Liver (tissue), 9 donors: ENCODE measurements around the gene NR0B1. TPM values are rescaled to one million over a fixed set of nuclear protein-coding genes. Genes with fewer than 3 reads are reported as not detected.

Experiments used
- DNase-seq: peaks from one replicate; pipeline ENCODE4 v3.0.0-alpha.2; 2017; ENCODE audit warnings: low spot score
- H3K27ac ChIP-seq, 2 donors: one replicate each; pipeline ENCODE4 v1.7.0; 2013; ENCODE audit warnings: inconsistent platforms in 2 of 2, low read length in 2 of 2, control low read depth in 1 of 2, low read depth in 1 of 2, mild to moderate bottlenecking in 1 of 2
- H3K27me3 ChIP-seq, 4 donors: one replicate each; pipeline versions ENCODE4 v1.6.1 to v1.7.0; 2013; ENCODE audit warnings: low read length in 3 of 4, inconsistent platforms in 1 of 4, mild to moderate bottlenecking in 1 of 4, moderate library complexity in 1 of 4; ENCODE audit not compliant: control insufficient read depth in 4 of 4, insufficient read depth in 4 of 4
- H3K36me3 ChIP-seq, 4 donors: one replicate each; pipeline versions ENCODE4 v1.6.1 to v1.7.0; 2013; ENCODE audit warnings: low read length in 3 of 4, mild to moderate bottlenecking in 3 of 4, low read depth in 1 of 4, moderate library complexity in 1 of 4; ENCODE audit not compliant: control insufficient read depth in 4 of 4, insufficient read depth in 3 of 4
- H3K4me1 ChIP-seq, 4 donors: one replicate each; pipeline versions ENCODE4 v1.6.1 to v1.7.0; 2013; ENCODE audit warnings: low read length in 3 of 4, mild to moderate bottlenecking in 3 of 4, moderate library complexity in 1 of 4; ENCODE audit not compliant: control insufficient read depth in 4 of 4, insufficient read depth in 4 of 4
- H3K4me3 ChIP-seq, 3 donors: one replicate each; pipeline versions ENCODE4 v1.6.1 to v1.7.0; 2013; ENCODE audit warnings: low read length in 3 of 3, control low read depth in 1 of 3, low read depth in 1 of 3, mild to moderate bottlenecking in 1 of 3
- H3K9ac ChIP-seq, 2 donors: one replicate each; pipeline ENCODE4 v1.7.0; 2013; ENCODE audit warnings: low read length in 2 of 2, mild to moderate bottlenecking in 2 of 2, moderate library complexity in 2 of 2, control low read depth in 1 of 2, low read depth in 1 of 2
- H3K9me3 ChIP-seq, 4 donors: one replicate each; pipeline versions ENCODE4 v1.6.1 to v1.7.0; 2013; ENCODE audit warnings: low read length in 3 of 4; ENCODE audit not compliant: control insufficient read depth in 4 of 4
- EGR1 ChIP-seq, 2 donors: IDR thresholded peaks; 2 replicates each; pipeline ENCODE4 v1.6.1; 2016 to 2018; ENCODE audit warnings: antibody characterized with exemption in 2 of 2, low read depth in 2 of 2
- FOXA1 ChIP-seq: IDR thresholded peaks from 2 replicates; pipeline ENCODE4 v1.6.1; 2016; ENCODE audit warnings: antibody characterized with exemption
- FOXA2 ChIP-seq: IDR thresholded peaks from 2 replicates; pipeline ENCODE4 v1.6.1; 2016; ENCODE audit warnings: antibody characterized with exemption
- GABPA ChIP-seq, 2 donors: IDR thresholded peaks in 1 of 2; conservative IDR thresholded peaks in 1 of 2; 2 replicates each; pipeline ENCODE4 v1.6.1; 2016; ENCODE audit warnings: antibody characterized with exemption in 2 of 2, mild to moderate bottlenecking in 1 of 2, moderate library complexity in 1 of 2
- HNF4A ChIP-seq, 2 donors: conservative IDR thresholded peaks; 2 replicates each; pipeline ENCODE4 v1.6.1; 2016; ENCODE audit warnings: antibody characterized with exemption in 2 of 2, mild to moderate bottlenecking in 2 of 2
- HNF4G ChIP-seq: IDR thresholded peaks from 2 replicates; pipeline ENCODE4 v1.6.1; 2016; ENCODE audit warnings: antibody characterized with exemption
- JUND ChIP-seq, 2 donors: IDR thresholded peaks; 2 replicates each; pipeline ENCODE4 v1.6.1; 2016; ENCODE audit warnings: antibody characterized with exemption in 2 of 2
- NR2F2 ChIP-seq: IDR thresholded peaks from 2 replicates; pipeline ENCODE4 v1.6.1; 2016; ENCODE audit warnings: antibody characterized with exemption
- RAD21 ChIP-seq, 2 donors: IDR thresholded peaks; 2 replicates each; pipeline ENCODE4 v1.6.1; 2016; ENCODE audit warnings: antibody characterized with exemption in 2 of 2, mild to moderate bottlenecking in 2 of 2
- RXRA ChIP-seq, 2 donors: IDR thresholded peaks; 2 replicates each; pipeline ENCODE4 v1.6.1; 2017 to 2018; ENCODE audit warnings: antibody characterized with exemption in 2 of 2, mild to moderate bottlenecking in 1 of 2
- SP1 ChIP-seq: IDR thresholded peaks from 2 replicates; pipeline ENCODE4 v1.6.1; 2018; ENCODE audit warnings: antibody characterized with exemption, mild to moderate bottlenecking
- TAF1 ChIP-seq: conservative IDR thresholded peaks from 2 replicates; pipeline ENCODE4 v1.6.1; 2016; ENCODE audit warnings: antibody characterized with exemption, mild to moderate bottlenecking
- whole genome bisulfite sequencing: extraction: QIAGEN DNeasy Blood & Tissue Kit; methylation state at CpG from one replicate; pipeline ENCODE4 v1.1.7; 2013; 5-methylcytosine and 5-hydroxymethylcytosine counted together
- polyA plus RNA-seq, 2 donors: library from polyadenylated mRNA; stranded (reverse) in 1 of 2; unstranded in 1 of 2; fragments of 200-250 nt in 1 of 2; fragments of >200 nt in 1 of 2; fragmentation: Nextera tagmentation in 1 of 2; extraction: Ambion mirVana in 1 of 2; gene quantifications; one replicate each; pipeline versions ENCODE4 v1.2.1 to v1.2.3, GENCODE V29; 2013 to 2015
- total RNA-seq, 2 donors: library from RNA; depleted of rRNA; stranded (reverse); fragments of >200 nt; gene quantifications; one replicate each; pipeline ENCODE4 v1.2.3, GENCODE V29; 2014
- TF ChIP-seq, protein P1 (sequence below): IDR thresholded peaks from 2 replicates; pipeline ENCODE4 v1.6.1; 2016; ENCODE audit warnings: antibody characterized with exemption
- TF ChIP-seq, protein P2 (sequence below): fragments of 150-350 bp; IDR thresholded peaks from 2 replicates; pipeline ENCODE4 v1.5.1; 2017; ENCODE audit warnings: improper control_type of control experiment, low read depth, low read length; ENCODE audit not compliant: missing input control
- TF ChIP-seq, protein P3 (sequence below): IDR thresholded peaks from 2 replicates; pipeline ENCODE4 v1.6.1; 2016; ENCODE audit warnings: antibody characterized with exemption
- TF ChIP-seq, protein P4 (sequence below): IDR thresholded peaks from 2 replicates; pipeline ENCODE4 v1.6.1; 2016; ENCODE audit warnings: antibody characterized with exemption
- donor health status: healthy.
- donor health status: healthy.
- donor health status: healthy.
- donor health status: healthy.
- donor health status: healthy.

Gene NR0B1
- total and polyA plus RNA-seq, 4 donors, result not detected

DNA sequence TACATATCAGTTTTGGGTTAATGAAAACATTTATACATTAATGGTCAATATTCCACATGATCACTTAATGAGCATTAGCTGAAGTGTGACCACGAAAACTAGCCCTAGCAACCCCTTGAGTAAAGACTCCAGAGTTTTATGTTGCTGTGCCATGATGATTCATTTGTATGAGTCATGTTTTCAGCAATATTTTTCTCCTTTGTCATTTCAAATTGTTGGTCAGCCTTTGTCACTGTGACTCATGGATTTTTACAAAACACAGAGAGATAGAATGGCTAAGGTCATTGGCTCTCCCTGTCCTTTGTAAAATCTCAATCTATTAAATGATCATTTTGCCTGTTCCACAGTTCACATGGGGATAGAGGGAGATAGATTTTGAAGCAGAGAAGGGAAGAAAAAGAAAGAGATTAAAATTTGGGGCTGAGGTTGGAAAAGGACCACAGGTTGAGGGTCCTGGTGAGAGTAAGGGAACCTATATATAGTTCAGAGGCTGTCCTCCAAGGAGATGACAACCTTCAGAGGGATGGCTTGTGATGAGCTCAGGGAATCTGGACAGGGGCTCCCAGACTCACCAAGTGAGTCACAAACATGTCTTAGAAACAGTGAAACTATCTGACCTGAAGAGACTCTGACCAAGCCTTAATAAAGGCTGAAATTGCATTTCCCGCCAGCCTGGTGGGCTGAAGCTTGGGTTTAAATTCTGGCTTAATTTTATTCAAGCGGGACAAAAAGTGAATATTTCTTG lies 25.6 kb downstream of the NR0B1 start:
- Histone ChIP-seq H3K9me3 (no peaks in the 10 kb centered on the region), H3K36me3 (no peaks in the 10 kb centered on the region), H3K27ac (no peak overlapping the region), H3K4me1 (no peaks in the 10 kb centered on the region), H3K4me3 (no peak overlapping the region), H3K9ac (no peak overlapping the region), H3K27me3 (no peaks in the 10 kb centered on the region)
- TF ChIP-seq FOXA1 (no peak), TAF1 (no peak), JUND (IDR thresholded peaks at IDR 0.05) (no peak), EGR1 (IDR thresholded peaks at IDR 0.05; ENCODE audit: low read depth in 2 of 2) (no peak)
- WGBS, result 84% methylated on average over 3 of the region's 3 CpGs
- no peak for DNase-seq

DNA sequence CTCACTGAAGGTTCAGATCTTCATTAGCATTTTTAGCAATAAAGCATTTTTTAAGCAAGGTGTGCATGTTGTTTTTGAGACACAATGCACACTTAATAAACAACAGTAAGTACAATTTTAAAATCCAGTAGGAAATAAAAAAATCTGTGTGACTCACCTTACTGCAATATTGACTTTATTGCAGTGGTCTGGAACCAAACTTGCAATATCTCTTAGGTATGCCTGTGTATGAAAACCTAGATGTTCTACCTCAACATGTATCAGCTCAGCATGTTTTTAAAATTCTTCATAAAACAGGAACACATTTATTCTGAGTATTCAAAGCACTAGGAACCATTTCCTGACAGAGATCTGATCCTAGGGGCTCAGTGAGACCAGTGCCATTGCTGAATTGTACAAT lies 26.7 kb downstream of the NR0B1 start:
- no peaks in the 10 kb centered on the region for H3K27me3 ChIP-seq
- no peaks in the 10 kb centered on the region for H3K4me1 ChIP-seq
- TF ChIP-seq, protein P1, sequence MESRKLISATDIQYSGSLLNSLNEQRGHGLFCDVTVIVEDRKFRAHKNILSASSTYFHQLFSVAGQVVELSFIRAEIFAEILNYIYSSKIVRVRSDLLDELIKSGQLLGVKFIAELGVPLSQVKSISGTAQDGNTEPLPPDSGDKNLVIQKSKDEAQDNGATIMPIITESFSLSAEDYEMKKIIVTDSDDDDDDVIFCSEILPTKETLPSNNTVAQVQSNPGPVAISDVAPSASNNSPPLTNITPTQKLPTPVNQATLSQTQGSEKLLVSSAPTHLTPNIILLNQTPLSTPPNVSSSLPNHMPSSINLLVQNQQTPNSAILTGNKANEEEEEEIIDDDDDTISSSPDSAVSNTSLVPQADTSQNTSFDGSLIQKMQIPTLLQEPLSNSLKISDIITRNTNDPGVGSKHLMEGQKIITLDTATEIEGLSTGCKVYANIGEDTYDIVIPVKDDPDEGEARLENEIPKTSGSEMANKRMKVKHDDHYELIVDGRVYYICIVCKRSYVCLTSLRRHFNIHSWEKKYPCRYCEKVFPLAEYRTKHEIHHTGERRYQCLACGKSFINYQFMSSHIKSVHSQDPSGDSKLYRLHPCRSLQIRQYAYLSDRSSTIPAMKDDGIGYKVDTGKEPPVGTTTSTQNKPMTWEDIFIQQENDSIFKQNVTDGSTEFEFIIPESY, result no peak
- no peak for TF ChIP-seq RAD21 (IDR thresholded peaks at IDR 0.05)
- TF ChIP-seq FOXA2, result no peak
- TF ChIP-seq NR2F2, result no peak
- TF ChIP-seq HNF4G, result no peak
- no peak for TF ChIP-seq RXRA (IDR thresholded peaks at IDR 0.05)
- TF ChIP-seq GABPA (IDR thresholded peaks at IDR 0.05 in 1 of 2, conservative IDR thresholded peaks at IDR 0.05 in 1 of 2), result no peak
- TF ChIP-seq HNF4A (conservative IDR thresholded peaks at IDR 0.05), result no peak
- no peak for TF ChIP-seq FOXA1
- TF ChIP-seq, protein P2, sequence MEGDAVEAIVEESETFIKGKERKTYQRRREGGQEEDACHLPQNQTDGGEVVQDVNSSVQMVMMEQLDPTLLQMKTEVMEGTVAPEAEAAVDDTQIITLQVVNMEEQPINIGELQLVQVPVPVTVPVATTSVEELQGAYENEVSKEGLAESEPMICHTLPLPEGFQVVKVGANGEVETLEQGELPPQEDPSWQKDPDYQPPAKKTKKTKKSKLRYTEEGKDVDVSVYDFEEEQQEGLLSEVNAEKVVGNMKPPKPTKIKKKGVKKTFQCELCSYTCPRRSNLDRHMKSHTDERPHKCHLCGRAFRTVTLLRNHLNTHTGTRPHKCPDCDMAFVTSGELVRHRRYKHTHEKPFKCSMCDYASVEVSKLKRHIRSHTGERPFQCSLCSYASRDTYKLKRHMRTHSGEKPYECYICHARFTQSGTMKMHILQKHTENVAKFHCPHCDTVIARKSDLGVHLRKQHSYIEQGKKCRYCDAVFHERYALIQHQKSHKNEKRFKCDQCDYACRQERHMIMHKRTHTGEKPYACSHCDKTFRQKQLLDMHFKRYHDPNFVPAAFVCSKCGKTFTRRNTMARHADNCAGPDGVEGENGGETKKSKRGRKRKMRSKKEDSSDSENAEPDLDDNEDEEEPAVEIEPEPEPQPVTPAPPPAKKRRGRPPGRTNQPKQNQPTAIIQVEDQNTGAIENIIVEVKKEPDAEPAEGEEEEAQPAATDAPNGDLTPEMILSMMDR, result no peak
- no peak for TF ChIP-seq SP1
- no peak for TF ChIP-seq JUND (IDR thresholded peaks at IDR 0.05)
- TF ChIP-seq, protein P3, sequence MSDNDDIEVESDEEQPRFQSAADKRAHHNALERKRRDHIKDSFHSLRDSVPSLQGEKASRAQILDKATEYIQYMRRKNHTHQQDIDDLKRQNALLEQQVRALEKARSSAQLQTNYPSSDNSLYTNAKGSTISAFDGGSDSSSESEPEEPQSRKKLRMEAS, result no peak

DNA sequence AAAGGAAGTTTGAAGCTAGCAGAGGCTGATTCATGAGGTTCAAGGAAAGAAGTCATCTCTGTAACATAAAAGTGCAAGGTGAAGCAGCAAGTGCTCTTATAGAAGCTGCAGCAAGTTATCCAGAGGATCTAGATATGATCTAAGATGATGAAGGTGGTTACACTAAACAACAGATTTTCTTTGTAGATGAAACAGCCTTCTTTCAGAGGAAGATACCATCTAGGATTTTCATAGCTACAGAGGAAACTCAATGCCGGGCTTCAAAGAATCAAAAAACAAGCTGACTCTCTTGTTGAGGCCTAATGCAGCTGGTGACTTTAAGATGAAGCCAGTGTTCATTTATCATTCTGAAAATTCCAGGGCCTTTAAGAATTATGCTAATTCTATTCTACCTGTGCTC lies 28.8 kb downstream of the NR0B1 start:
- H3K9me3 ChIP-seq, result no peaks in the 10 kb centered on the region
- DNase-seq, result no peak
- H3K27me3 ChIP-seq, result no peaks in the 10 kb centered on the region
- TF ChIP-seq NR2F2 (no peak), RAD21 (IDR thresholded peaks at IDR 0.05) (no peak), FOXA1 (no peak), HNF4G (no peak), GABPA (IDR thresholded peaks at IDR 0.05 in 1 of 2, conservative IDR thresholded peaks at IDR 0.05 in 1 of 2) (no peak), HNF4A (conservative IDR thresholded peaks at IDR 0.05) (no peak)
- TF ChIP-seq, protein P4, sequence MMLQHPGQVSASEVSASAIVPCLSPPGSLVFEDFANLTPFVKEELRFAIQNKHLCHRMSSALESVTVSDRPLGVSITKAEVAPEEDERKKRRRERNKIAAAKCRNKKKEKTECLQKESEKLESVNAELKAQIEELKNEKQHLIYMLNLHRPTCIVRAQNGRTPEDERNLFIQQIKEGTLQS, result no peak
- H3K4me1 ChIP-seq, result no peaks in the 10 kb centered on the region
- no peaks in the 10 kb centered on the region for H3K36me3 ChIP-seq
- no peak overlapping the region for H3K4me3 ChIP-seq
- WGBS, result 84% methylated on average over 1 of the region's 1 CpG
- no peak overlapping the region for H3K9ac ChIP-seq
- no peak overlapping the region for H3K27ac ChIP-seq

More for the DNA sequence above, 26.7 kb downstream of the NR0B1 start:
- no peak overlapping the region for H3K4me3 ChIP-seq
- no peak for DNase-seq
- H3K9ac ChIP-seq, result no peak overlapping the region
- H3K36me3 ChIP-seq, result no peaks in the 10 kb centered on the region
- no peaks in the 10 kb centered on the region for H3K9me3 ChIP-seq
- no peak overlapping the region for H3K27ac ChIP-seq
